HG03432 (cell line): ENCODE data around the gene PWP2.
"Not testable (repeated sequence)": the region's sequence is repeated elsewhere in the genome, so short reads cannot be mapped to it uniquely, and the experiment has no call there.

Experiments
- ATAC-seq: cut with Tn5 transposase; IDR thresholded peaks from one replicate; pipeline ENCODE4 v1.9.1; 2021; ENCODE audit warnings: mild to moderate bottlenecking, moderate library complexity; ENCODE audit not compliant: unreplicated experiment

Gene PWP2

DNA sequence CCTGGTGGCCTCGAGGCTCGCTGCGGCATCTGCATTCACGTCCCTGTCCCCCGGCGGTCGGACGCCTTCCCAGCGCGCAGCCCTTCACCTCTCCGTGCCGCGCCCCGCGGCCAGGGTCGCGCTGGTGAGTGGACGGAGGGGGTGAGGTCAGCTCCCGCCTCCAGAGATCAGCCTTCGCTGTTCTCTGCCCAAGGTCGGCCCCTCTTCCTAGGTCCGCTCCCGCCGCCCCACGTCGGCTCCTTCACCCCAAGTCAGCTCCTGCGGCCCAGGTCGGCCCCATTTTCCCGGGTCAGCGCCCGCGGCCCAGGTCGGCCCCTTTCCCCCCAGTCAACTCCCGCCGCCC lies 26.5 kb downstream of the PWP2 start:
- not testable (repeated sequence) for ATAC-seq

DNA sequence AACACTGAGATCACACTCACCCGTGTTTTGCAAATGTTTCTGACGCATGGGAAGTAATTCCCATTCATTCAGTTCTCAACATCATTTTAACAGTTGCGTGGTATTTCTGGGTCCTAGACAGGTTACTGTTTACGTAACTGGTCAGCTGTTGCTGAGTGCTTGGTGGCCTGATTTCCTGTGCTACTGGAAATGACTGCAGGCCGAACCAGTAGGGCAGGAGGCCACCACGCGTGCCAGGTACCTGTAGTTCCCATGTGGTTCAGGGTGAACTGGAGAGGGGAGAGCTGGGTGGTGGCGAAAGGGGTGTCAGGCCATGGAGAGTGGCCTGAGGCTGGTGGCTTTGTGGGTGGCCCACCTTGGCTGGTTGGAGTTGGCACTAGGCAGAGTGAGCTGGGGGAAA lies 27.5 kb downstream of the PWP2 start:
- ATAC-seq, result not testable (repeated sequence)

GRCh38 chr21:44138039-44138438 lies 30.8 kb downstream of the PWP2 start:
- ATAC-seq, result peak; percentile 41

DNA sequence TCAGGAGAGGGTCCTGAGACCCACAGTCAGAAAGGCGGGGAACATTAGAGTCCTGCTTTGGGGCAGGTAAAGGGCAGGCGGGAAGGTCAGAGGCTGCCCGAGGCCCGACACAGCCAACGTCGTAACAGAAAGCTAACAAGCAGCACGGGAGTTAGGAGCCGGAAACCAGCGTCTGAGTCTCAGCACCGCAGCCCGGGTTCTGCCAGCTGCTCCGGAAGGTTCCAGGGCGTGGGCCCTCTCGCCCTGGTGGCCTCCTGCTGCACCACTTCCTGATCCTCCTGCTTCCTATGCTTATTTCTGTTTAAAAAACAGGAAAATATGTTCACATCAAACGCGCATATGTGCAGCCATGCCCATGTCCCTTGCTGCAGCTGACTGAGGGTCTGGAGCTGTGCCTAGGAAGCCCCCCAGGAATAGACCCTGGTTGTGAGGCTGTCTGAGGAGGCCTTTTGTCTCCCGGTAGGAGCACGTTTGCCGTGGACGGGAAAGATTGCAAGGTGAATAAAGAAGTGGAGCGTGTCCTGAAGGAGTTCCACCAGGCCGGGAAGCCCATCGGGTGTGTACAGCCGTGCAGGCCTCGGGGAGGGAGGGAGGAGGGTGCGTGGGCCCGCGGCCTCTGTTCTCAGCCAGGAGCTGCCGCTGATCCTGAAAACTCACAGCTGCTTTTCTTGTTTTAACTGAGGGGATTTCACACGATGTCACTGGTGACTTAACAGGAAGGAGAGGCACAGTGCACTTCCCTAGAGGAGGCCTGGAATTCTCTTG lies 32.8 kb downstream of the PWP2 start:
- ATAC-seq, result not testable (repeated sequence)

GRCh38 chr21:44140552-44140932 lies 33.3 kb downstream of the PWP2 start:
- ATAC-seq, result not testable (repeated sequence)

DNA sequence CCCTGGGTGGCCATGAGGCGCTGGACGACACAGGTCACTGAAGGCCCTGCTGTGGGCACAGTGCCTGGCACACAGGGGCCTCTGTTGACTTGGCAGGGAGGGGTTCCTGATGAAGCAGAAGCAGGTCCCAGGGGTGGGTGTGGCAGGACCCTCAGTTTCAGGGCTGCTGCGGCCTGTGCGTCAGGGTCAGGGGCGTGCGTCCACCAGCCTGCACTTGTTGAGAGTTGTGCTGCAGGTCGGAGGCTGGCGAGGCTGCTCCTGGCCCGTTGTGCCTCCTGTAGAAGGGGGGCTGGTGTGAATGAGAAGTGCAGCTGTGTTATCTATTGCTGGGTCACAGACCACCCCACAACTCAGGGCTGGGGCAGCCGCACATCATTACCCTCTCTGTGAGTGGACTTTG lies 35.3 kb downstream of the PWP2 start:
- not testable (repeated sequence) for ATAC-seq

DNA sequence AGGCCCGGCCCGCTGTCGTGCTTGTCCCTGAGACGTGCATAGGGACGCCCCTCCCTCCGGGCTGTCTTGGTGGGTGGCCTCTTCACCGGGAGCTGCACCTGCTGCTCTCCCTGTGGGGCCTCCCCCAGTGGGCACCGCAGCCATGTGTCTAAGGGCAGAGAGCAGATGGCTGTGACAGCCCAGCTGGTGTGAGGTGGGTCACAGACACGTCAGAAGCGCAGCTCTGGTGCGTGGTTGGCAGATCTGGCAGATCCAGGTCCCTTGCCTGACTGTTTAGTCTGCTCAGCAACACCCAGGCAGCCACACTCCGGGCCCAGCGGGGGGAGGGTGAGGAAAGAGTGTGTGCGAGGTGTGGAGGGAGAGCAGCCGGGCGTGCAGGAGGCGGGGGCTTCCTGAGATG lies 36.2 kb downstream of the PWP2 start:
- ATAC-seq, result peak; percentile 50

- ATAC-seq, result not testable (repeated sequence)
Observed at GRCh38 chr21:44143996-44144395, 36.8 kb downstream of the PWP2 start.

DNA sequence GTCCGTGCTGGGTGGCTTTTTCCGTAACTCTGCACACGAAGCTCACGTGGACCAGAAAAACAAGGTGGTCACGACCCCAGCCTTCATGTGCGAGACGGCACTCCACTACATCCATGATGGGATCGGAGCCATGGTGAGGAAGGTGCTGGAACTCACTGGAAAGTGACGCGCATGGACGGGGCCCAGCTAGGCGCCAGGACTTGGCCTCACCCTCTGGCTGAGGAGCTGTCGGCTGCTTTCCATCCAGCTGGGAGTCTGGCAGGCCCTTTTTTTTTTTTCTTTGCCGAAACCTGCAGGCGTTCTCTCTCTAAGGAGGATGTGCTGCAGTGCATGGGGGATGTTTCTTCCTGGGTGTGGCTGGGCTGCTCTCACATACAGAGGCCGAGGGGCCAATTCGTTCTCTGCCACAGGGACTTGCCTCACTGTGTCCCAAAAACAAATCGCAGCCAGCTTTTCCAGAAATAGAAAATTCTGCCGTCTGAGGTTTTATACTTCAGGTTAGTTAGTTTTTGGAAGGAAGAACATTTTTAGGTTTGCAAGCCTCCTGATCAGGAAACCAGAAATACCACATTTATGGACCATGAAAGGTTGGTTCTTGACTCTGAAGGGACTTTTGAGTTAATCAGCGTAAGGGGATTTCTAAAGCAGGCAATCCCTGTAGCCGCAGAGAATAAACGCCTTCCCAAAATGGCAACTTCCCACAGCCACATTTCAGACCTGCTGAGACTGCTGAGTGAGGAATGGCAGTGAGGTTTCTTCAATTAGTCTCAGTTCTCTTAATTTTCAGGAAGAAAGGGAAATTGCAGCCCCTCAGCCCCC lies 37.8 kb downstream of the PWP2 start:
- not testable (repeated sequence) for ATAC-seq

GRCh38 chr21:44145616-44146015 lies 38.4 kb downstream of the PWP2 start:
- not testable (repeated sequence) for ATAC-seq

- ATAC-seq, result not testable (repeated sequence)
Observed at GRCh38 chr21:44147108-44147507, 39.9 kb downstream of the PWP2 start.

- ATAC-seq, result not testable (repeated sequence)
Observed at GRCh38 chr21:44150255-44150654, 43.1 kb downstream of the PWP2 start.

GRCh38 chr21:44153214-44153888 lies 46.2 kb downstream of the PWP2 start:
- not testable (repeated sequence) for ATAC-seq

DNA sequence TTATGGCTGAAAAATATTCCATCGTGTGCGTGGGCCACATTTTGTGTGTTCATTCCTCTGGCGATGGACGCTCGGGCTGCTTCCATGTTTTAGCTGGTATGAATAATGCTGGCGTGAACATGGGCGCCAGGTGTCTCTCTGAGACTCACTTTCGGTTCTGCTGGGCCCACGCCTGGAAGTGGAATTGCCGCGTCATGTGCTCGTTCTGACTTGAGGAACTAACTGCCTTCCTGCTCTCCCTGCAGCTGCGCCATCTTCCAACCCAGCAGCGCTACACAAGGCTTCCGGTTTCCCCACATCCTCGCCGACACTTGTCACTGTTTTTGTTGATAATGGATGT lies 46.7 kb downstream of the PWP2 start:
- ATAC-seq, result not testable (repeated sequence)

DNA sequence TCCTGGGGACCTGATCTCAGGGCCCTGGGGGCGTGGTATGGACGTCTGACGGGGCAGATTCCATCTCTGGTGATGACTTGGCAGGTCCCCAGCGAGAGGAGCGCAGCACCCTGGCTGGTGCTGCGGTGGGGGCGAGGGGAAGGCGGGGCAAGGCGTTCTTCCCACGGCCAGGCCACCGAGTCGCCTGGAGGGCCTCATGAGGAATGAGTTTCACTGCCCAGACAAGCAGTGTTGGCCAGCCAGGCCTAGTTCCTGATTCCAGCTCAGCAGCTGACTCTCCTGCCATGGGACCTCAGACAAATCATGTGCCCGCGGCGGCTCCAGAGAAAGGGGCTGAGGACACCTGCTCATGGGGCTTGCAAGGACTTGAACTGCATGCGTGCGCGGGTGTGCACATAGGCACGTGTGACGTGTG lies 47.6 kb downstream of the PWP2 start:
- peak; percentile 21 for ATAC-seq

DNA sequence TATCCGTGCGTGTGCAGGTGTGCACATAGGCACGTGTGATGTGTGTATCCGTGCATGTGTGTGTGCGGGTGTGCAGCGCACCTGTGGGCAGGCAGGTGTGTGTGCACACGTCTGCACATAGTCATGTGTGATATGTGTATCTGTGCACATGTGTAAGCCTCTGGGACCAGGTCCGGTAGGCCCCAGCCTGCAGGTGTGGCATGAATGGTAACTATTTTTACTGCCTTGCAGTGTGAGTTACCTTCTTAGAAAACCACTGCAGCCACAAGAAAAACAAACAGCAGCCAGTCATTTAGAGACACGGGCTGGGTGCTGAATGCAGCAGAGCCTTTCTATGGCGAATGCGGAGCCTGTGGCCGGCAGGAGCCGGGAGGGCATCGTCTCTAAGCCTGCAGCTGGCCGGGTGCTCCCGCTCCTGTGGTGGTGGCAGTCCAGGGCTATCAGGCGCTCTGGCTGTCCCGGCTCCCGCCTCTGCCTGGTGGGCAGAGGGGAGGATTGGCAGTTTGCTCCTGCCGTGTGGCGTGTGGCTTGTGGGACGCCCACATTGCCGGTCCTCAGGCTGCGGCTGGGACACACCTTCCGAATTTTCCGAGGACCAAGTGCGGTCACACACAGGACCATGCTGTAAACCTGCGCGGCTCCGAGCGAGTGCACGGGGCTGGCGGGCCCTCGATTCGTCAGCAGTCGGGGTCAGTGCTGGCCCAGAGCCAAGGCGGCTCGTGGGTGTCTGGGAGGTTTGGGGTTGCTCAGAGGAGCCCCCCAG lies 48.2 kb downstream of the PWP2 start:
- ATAC-seq, result peak; percentile 37

GRCh38 chr21:44155994-44156380 lies 48.8 kb downstream of the PWP2 start:
- ATAC-seq, result not testable (repeated sequence)

DNA sequence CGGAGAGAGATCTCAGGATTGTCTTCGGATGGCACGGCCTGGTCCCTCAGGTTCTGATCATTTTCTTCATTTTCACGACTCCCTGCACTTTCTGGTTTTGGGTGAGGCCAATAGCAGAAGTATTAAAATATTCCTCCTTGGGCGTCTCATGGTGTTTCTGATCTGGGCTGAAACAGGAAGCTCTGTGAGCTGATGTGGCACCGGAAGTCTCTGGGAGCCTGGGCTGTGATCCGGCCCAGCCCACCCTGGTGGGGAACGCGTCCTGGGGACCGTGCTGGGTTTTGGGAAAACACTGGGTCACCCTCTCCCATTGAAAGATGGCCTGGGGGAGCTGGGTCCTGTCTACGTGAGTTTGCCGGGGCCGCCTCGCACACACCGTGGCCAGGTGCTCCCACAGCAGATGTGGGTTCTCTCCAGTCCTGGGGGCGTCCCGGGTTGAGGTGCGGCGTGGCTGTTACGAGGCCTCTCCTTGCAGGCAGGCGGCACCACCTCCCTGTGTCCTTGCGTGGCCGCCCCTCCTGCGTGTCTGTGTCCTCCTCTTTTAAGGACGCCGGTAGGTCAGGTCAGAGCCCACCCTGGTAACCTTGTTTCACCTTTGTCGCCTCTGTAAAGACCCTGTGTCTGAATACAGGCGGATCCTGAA lies 50.4 kb downstream of the PWP2 start:
- ATAC-seq, result not testable (repeated sequence)

DNA sequence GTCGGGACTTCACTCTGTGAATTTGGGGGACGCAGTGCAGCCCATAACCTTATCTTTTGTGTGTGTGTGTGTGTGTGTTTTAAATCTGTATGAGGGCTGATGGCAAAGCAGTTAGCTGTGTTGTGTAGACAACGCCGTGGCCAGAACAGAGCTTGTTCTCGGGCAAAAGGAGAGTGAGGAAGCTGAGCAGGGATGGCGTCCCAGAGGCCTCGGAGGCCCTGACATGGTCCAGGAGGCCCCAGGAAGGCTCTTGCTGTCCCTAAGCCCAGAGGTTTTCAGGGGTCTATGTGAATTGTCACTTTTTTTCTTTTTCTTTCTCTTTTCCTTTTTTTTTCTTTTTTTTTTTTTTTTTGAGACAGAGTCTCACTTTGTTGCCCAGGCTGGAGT lies 50.9 kb downstream of the PWP2 start:
- not testable (repeated sequence) for ATAC-seq
